SU-DHL-6 (cell line): ENCODE data around the gene HUWE1.

ENCODE experiments used
- H2AFZ ChIP-seq: fragments of 200-600 bp; sonication (generic); 2 replicates; pipeline ENCODE4 v1.6.1; 2014; ENCODE audit warnings: low read depth, mild to moderate bottlenecking, moderate library complexity, mixed read lengths, antibody characterized with exemption, low read length; ENCODE audit not compliant: severe bottlenecking
- H3F3A ChIP-seq: fragments of 200-600 bp; shearing (Covaris generic); 2 replicates; pipeline ENCODE4 v1.6.0; 2016; ENCODE audit warnings: antibody characterized with exemption, mild to moderate bottlenecking; ENCODE audit not compliant: insufficient read depth
- H3K27ac ChIP-seq: fragments of 200-600 bp; sonication (generic); 2 replicates; pipeline ENCODE4 v1.5.1; 2016; ENCODE audit warnings: low read depth, mild to moderate bottlenecking, low read length, moderate library complexity, mixed read lengths
- H3K27me3 ChIP-seq: fragments of 200-600 bp; sonication (generic), shearing (Covaris generic); 2 replicates; pipeline ENCODE4 v1.6.0; 2014; ENCODE audit warnings: mild to moderate bottlenecking, low read length
- H3K36me3 ChIP-seq: fragments of 200-600 bp; sonication (generic); 2 replicates; pipeline ENCODE4 v1.6.1; 2014; ENCODE audit warnings: mild to moderate bottlenecking, low read length, mixed read lengths
- H3K4me2 ChIP-seq: fragments of 300-600, 200-600 bp; shearing (Covaris generic), sonication (generic); 2 replicates; pipeline ENCODE4 v1.6.0; 2014; ENCODE audit warnings: low read length, low read depth, mild to moderate bottlenecking; ENCODE audit not compliant: poor library complexity, severe bottlenecking
- H3K4me3 ChIP-seq: fragments of 200-600 bp; sonication (generic); 2 replicates; pipeline ENCODE4 v1.5.1; 2014; ENCODE audit warnings: antibody characterized with exemption, low read length, mild to moderate bottlenecking, mixed read lengths; ENCODE audit not compliant: insufficient read depth, poor library complexity, severe bottlenecking
- H3K79me2 ChIP-seq: fragments of 200-600 bp; sonication (generic); 2 replicates; pipeline ENCODE4 v1.6.1; 2014; ENCODE audit warnings: mild to moderate bottlenecking, low read length, moderate library complexity; ENCODE audit not compliant: insufficient read depth
- H3K9ac ChIP-seq: fragments of 200-600 bp; sonication (generic); 2 replicates; pipeline ENCODE4 v1.7.0; 2014; ENCODE audit warnings: mild to moderate bottlenecking, low read length
- H3K9me2 ChIP-seq: fragments of 200-600 bp; sonication (generic); replicated peaks from 2 replicates; pipeline ENCODE4 v1.6.1; 2014; ENCODE audit warnings: low read length; ENCODE audit not compliant: insufficient read depth
- H3K9me3 ChIP-seq: fragments of 200-600 bp; sonication (generic); 2 replicates; pipeline ENCODE4 v1.6.1; 2014; ENCODE audit warnings: low read length, mixed read lengths; ENCODE audit not compliant: insufficient read depth
- H4K20me1 ChIP-seq: fragments of 200-600 bp; sonication (generic); 2 replicates; pipeline ENCODE4 v1.6.1; 2014; ENCODE audit warnings: low read depth, mild to moderate bottlenecking, antibody characterized with exemption, low read length, moderate library complexity, mixed read lengths
- CTCF ChIP-seq: fragments of 200-600 bp; sonication (generic); IDR thresholded peaks from one replicate; pipeline ENCODE4 v1.5.1; 2017; ENCODE audit warnings: antibody characterized with exemption, mild to moderate bottlenecking, low read length, moderate library complexity; ENCODE audit not compliant: insufficient read depth, poor library complexity, severe bottlenecking
- EZH2phosphoT487 ChIP-seq: fragments of 200-600 bp; sonication (generic), shearing (Covaris generic); conservative IDR thresholded peaks from 2 replicates; pipeline ENCODE4 v1.6.1; 2018; ENCODE audit warnings: mild to moderate bottlenecking, antibody characterized with exemption, low read length, moderate library complexity, mixed read lengths

The HUWE1 gene

GRCh38 chrX:53666171-53666570, 20.3 kb downstream of the HUWE1 start:
- H3K4me3 ChIP-seq, result no peak overlapping the region
- no peak overlapping the region for H3K4me2 ChIP-seq
- peaks cover 2% of the 10 kb centered on the region; the same call in 1 of the 2 replicates for H3K36me3 ChIP-seq
- H3K9ac ChIP-seq, result no peak overlapping the region
- H3F3A ChIP-seq, result no peaks in the 10 kb centered on the region
- no peak overlapping the region for H2AFZ ChIP-seq
- no peaks in the 10 kb centered on the region for H3K9me3 ChIP-seq
- peaks cover 75% of the 10 kb centered on the region for H3K79me2 ChIP-seq
- no peaks in the 10 kb centered on the region for H3K9me2 ChIP-seq
- H4K20me1 ChIP-seq, result 0 out of 2 replicates have a peak, but pooled peaks cover 7% of the 10 kb centered on the region
- no peaks in the 10 kb centered on the region for H3K27me3 ChIP-seq
- TF ChIP-seq EZH2phosphoT487, result no peak
- TF ChIP-seq CTCF, result no peak
- no peak overlapping the region for H3K27ac ChIP-seq

DNA sequence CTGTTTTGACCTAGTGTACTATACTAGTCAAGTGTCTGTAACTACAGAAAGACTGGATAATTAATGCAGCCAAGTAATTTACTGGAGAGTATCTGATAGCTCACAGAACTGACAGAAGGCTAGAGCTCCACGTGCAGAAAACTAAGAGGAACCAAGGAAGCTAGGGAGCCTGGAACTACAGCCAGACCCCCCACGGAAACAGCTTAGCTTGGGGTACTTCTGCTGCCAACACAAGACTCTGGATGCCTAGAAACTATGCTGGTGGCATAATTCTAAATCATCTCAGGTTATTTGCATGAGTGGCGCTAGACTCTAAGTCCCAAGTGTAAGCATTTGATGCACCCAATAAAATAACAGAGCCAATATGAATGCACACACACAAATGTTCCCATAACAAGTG, 26.5 kb downstream of the HUWE1 start:
- Histone ChIP-seq H3K9me3 (no peaks in the 10 kb centered on the region), H3K9ac (no peak overlapping the region), H3K4me2 (no peak overlapping the region), H3K4me3 (no peak overlapping the region), H3K27ac (no peak overlapping the region), H2AFZ (no peak overlapping the region), H3F3A (no peaks in the 10 kb centered on the region), H3K36me3 (no peaks in the 10 kb centered on the region), H3K79me2 (peaks cover 82% of the 10 kb centered on the region), H3K27me3 (no peaks in the 10 kb centered on the region), H3K9me2 (no peaks in the 10 kb centered on the region), H4K20me1 (0 out of 2 replicates have a peak, but pooled peaks cover 10% of the 10 kb centered on the region)
- TF ChIP-seq CTCF, result no peak
- no peak for TF ChIP-seq EZH2phosphoT487

GRCh38 chrX:53659039-53659438, 27.5 kb downstream of the HUWE1 start:
- Histone ChIP-seq H3K79me2 (peaks cover 85% of the 10 kb centered on the region), H3F3A (no peaks in the 10 kb centered on the region), H3K36me3 (no peaks in the 10 kb centered on the region), H3K4me2 (no peak overlapping the region), H3K27me3 (no peaks in the 10 kb centered on the region), H3K9ac (no peak overlapping the region), H2AFZ (no peak overlapping the region), H4K20me1 (0 out of 2 replicates have a peak, but pooled peaks cover 10% of the 10 kb centered on the region), H3K4me3 (no peak overlapping the region), H3K27ac (no peak overlapping the region), H3K9me2 (no peaks in the 10 kb centered on the region), H3K9me3 (no peaks in the 10 kb centered on the region)
- TF ChIP-seq CTCF, result no peak
- TF ChIP-seq EZH2phosphoT487, result no peak
